ENCODE measurements around the gene CIROP.

DNA sequence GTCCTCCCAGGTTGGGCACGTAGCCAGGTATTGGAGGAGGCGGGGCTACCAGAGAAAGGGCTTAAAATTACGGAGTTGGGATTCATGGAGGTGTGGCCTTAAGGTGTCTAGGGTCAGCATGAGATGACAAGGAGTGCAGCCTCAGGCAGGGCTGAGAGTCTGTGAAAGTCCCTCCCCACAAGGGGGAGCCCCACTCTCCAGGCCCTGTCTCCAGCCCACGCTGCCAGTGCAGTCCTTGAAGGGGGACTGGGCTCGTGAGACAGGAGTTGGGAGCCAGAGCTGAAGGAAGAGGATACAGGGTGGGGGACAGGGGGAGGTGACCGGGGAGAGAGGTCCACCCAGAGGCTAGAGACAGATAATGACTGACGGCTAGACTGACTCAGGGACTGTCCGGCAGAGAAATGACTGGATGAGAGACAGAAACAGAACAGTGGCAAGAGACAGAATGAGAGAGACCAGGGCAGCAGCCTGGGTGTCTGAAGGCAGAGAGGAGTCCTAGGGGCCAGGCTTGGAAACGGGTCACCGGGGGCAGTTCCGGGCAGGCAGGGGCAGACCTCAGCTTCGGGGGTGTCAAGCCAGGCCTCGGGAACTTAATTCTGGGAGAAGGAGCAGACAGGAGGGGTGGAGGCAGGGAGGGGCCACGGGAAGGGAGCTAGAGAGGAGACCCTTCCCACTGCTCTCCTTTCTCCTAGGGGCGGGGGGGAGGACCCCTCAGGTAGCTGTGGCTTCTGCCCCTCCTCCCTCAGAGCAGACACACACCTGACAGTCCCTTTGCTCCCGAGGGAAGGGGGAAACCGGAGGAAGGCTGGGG lies 48.4 kb downstream of the CIROP start:
- TF ChIP-seq, protein P1, sequence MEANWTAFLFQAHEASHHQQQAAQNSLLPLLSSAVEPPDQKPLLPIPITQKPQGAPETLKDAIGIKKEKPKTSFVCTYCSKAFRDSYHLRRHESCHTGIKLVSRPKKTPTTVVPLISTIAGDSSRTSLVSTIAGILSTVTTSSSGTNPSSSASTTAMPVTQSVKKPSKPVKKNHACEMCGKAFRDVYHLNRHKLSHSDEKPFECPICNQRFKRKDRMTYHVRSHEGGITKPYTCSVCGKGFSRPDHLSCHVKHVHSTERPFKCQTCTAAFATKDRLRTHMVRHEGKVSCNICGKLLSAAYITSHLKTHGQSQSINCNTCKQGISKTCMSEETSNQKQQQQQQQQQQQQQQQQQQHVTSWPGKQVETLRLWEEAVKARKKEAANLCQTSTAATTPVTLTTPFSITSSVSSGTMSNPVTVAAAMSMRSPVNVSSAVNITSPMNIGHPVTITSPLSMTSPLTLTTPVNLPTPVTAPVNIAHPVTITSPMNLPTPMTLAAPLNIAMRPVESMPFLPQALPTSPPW (CRISPR knock-in tag; IDR thresholded peaks at IDR 0.05), result no peak
- TF ChIP-seq GATA2 (CRISPR knock-in tag; IDR thresholded peaks at IDR 0.05) (no peak), FOXK2 (conservative IDR thresholded peaks at IDR 0.05 in 1 of 2, IDR thresholded peaks at IDR 0.05 in 1 of 2; ENCODE audit: low read depth in 2 of 2) (no peak), RBM34 (IDR thresholded peaks at IDR 0.05; ENCODE audit: borderline replicate concordance, insufficient read depth, low read length) (no peak), CBX1 (IDR thresholded peaks at IDR 0.05; ENCODE audit: low read depth) (no peak), PTTG1 (tag; IDR thresholded peaks at IDR 0.05; ENCODE audit: low read depth) (no peak)
- TF ChIP-seq, protein P2, sequence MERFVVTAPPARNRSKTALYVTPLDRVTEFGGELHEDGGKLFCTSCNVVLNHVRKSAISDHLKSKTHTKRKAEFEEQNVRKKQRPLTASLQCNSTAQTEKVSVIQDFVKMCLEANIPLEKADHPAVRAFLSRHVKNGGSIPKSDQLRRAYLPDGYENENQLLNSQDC (CRISPR knock-in tag; IDR thresholded peaks at IDR 0.05), result no peak
- TF ChIP-seq, protein P3, sequence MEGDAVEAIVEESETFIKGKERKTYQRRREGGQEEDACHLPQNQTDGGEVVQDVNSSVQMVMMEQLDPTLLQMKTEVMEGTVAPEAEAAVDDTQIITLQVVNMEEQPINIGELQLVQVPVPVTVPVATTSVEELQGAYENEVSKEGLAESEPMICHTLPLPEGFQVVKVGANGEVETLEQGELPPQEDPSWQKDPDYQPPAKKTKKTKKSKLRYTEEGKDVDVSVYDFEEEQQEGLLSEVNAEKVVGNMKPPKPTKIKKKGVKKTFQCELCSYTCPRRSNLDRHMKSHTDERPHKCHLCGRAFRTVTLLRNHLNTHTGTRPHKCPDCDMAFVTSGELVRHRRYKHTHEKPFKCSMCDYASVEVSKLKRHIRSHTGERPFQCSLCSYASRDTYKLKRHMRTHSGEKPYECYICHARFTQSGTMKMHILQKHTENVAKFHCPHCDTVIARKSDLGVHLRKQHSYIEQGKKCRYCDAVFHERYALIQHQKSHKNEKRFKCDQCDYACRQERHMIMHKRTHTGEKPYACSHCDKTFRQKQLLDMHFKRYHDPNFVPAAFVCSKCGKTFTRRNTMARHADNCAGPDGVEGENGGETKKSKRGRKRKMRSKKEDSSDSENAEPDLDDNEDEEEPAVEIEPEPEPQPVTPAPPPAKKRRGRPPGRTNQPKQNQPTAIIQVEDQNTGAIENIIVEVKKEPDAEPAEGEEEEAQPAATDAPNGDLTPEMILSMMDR (IDR thresholded peaks at IDR 0.05 in 2 of 3, conservative IDR thresholded peaks at IDR 0.05 in 1 of 3; ENCODE audit: insufficient read depth in 2 of 3, low read depth in 1 of 3, low read length in 3 of 3), result peak; percentile 83 to 90 (median 87)
- TF ChIP-seq, protein P4, sequence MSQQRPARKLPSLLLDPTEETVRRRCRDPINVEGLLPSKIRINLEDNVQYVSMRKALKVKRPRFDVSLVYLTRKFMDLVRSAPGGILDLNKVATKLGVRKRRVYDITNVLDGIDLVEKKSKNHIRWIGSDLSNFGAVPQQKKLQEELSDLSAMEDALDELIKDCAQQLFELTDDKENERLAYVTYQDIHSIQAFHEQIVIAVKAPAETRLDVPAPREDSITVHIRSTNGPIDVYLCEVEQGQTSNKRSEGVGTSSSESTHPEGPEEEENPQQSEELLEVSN (IDR thresholded peaks at IDR 0.05; ENCODE audit: borderline replicate concordance in 1 of 2, extremely low read depth in 1 of 2, insufficient read depth in 1 of 2, insufficient read length in 1 of 2, low read depth in 1 of 2, low read length in 1 of 2, poor library complexity in 1 of 2, severe bottlenecking in 1 of 2), result peak; percentile 16 to 55

Measured in K562 (cell line).